Liver (tissue), 10 donors: ENCODE data around the gene PRKAA2. TPM values are rescaled to one million over a fixed set of nuclear protein-coding genes. Genes with fewer than 3 reads are reported as not detected.

ENCODE experiments used
- DNase-seq: peaks from one replicate; pipeline ENCODE4 v3.0.0-alpha.2; 2017; ENCODE audit warnings: low spot score
- H3K27ac ChIP-seq, 2 donors: one replicate each; pipeline ENCODE4 v1.7.0; 2013; ENCODE audit warnings: inconsistent platforms in 2 of 2, low read length in 2 of 2, control low read depth in 1 of 2, low read depth in 1 of 2, mild to moderate bottlenecking in 1 of 2
- H3K27me3 ChIP-seq, 4 donors: one replicate each; pipeline versions ENCODE4 v1.6.1 to v1.7.0; 2013; ENCODE audit warnings: low read length in 3 of 4, inconsistent platforms in 1 of 4, mild to moderate bottlenecking in 1 of 4, moderate library complexity in 1 of 4; ENCODE audit not compliant: control insufficient read depth in 4 of 4, insufficient read depth in 4 of 4
- H3K36me3 ChIP-seq, 4 donors: one replicate each; pipeline versions ENCODE4 v1.6.1 to v1.7.0; 2013; ENCODE audit warnings: low read length in 3 of 4, mild to moderate bottlenecking in 3 of 4, low read depth in 1 of 4, moderate library complexity in 1 of 4; ENCODE audit not compliant: control insufficient read depth in 4 of 4, insufficient read depth in 3 of 4
- H3K4me1 ChIP-seq, 4 donors: one replicate each; pipeline versions ENCODE4 v1.6.1 to v1.7.0; 2013; ENCODE audit warnings: low read length in 3 of 4, mild to moderate bottlenecking in 3 of 4, moderate library complexity in 1 of 4; ENCODE audit not compliant: control insufficient read depth in 4 of 4, insufficient read depth in 4 of 4
- H3K4me3 ChIP-seq, 3 donors: one replicate each; pipeline versions ENCODE4 v1.6.1 to v1.7.0; 2013; ENCODE audit warnings: low read length in 3 of 3, control low read depth in 1 of 3, low read depth in 1 of 3, mild to moderate bottlenecking in 1 of 3
- H3K9ac ChIP-seq, 2 donors: one replicate each; pipeline ENCODE4 v1.7.0; 2013; ENCODE audit warnings: low read length in 2 of 2, mild to moderate bottlenecking in 2 of 2, moderate library complexity in 2 of 2, control low read depth in 1 of 2, low read depth in 1 of 2
- H3K9me3 ChIP-seq, 4 donors: one replicate each; pipeline versions ENCODE4 v1.6.1 to v1.7.0; 2013; ENCODE audit warnings: low read length in 3 of 4; ENCODE audit not compliant: control insufficient read depth in 4 of 4
- EGR1 ChIP-seq, 2 donors: IDR thresholded peaks; 2 replicates each; pipeline ENCODE4 v1.6.1; 2016 to 2018; ENCODE audit warnings: antibody characterized with exemption in 2 of 2, low read depth in 2 of 2
- FOXA1 ChIP-seq: IDR thresholded peaks from 2 replicates; pipeline ENCODE4 v1.6.1; 2016; ENCODE audit warnings: antibody characterized with exemption
- GABPA ChIP-seq, 2 donors: IDR thresholded peaks in 1 of 2; conservative IDR thresholded peaks in 1 of 2; 2 replicates each; pipeline ENCODE4 v1.6.1; 2016; ENCODE audit warnings: antibody characterized with exemption in 2 of 2, mild to moderate bottlenecking in 1 of 2, moderate library complexity in 1 of 2
- HNF4A ChIP-seq, 2 donors: conservative IDR thresholded peaks; 2 replicates each; pipeline ENCODE4 v1.6.1; 2016; ENCODE audit warnings: antibody characterized with exemption in 2 of 2, mild to moderate bottlenecking in 2 of 2
- HNF4G ChIP-seq: IDR thresholded peaks from 2 replicates; pipeline ENCODE4 v1.6.1; 2016; ENCODE audit warnings: antibody characterized with exemption
- JUND ChIP-seq, 2 donors: IDR thresholded peaks; 2 replicates each; pipeline ENCODE4 v1.6.1; 2016; ENCODE audit warnings: antibody characterized with exemption in 2 of 2
- NR2F2 ChIP-seq: IDR thresholded peaks from 2 replicates; pipeline ENCODE4 v1.6.1; 2016; ENCODE audit warnings: antibody characterized with exemption
- RAD21 ChIP-seq, 2 donors: IDR thresholded peaks; 2 replicates each; pipeline ENCODE4 v1.6.1; 2016; ENCODE audit warnings: antibody characterized with exemption in 2 of 2, mild to moderate bottlenecking in 2 of 2
- RXRA ChIP-seq, 2 donors: IDR thresholded peaks; 2 replicates each; pipeline ENCODE4 v1.6.1; 2017 to 2018; ENCODE audit warnings: antibody characterized with exemption in 2 of 2, mild to moderate bottlenecking in 1 of 2
- SP1 ChIP-seq: IDR thresholded peaks from 2 replicates; pipeline ENCODE4 v1.6.1; 2018; ENCODE audit warnings: antibody characterized with exemption, mild to moderate bottlenecking
- TAF1 ChIP-seq: conservative IDR thresholded peaks from 2 replicates; pipeline ENCODE4 v1.6.1; 2016; ENCODE audit warnings: antibody characterized with exemption, mild to moderate bottlenecking
- YY1 ChIP-seq: IDR thresholded peaks from 2 replicates; pipeline ENCODE4 v1.6.1; 2016; ENCODE audit warnings: antibody characterized with exemption, mild to moderate bottlenecking
- ZBTB33 ChIP-seq: IDR thresholded peaks from 2 replicates; pipeline ENCODE4 v1.6.1; 2016; ENCODE audit warnings: antibody characterized with exemption
- WGBS: extraction: QIAGEN DNeasy Blood & Tissue Kit; methylation state at CpG from one replicate; pipeline ENCODE4 v1.1.7; 2013; 5-methylcytosine and 5-hydroxymethylcytosine counted together
- polyA plus RNA-seq, 2 donors: library from polyadenylated mRNA; stranded (reverse) in 1 of 2; unstranded in 1 of 2; fragments of 200-250 nt in 1 of 2; fragments of >200 nt in 1 of 2; fragmentation: Nextera tagmentation in 1 of 2; extraction: Ambion mirVana in 1 of 2; gene quantifications; one replicate each; pipeline versions ENCODE4 v1.2.1 to v1.2.3, GENCODE V29; 2013 to 2015
- small RNA-seq: library from RNA; depleted of rRNA; stranded (forward); fragments of <200 nt; gene quantifications from one replicate; pipeline ENCODE3, GENCODE V24; 2014
- total RNA-seq, 2 donors: library from RNA; depleted of rRNA; stranded (reverse); fragments of >200 nt; gene quantifications; one replicate each; pipeline ENCODE4 v1.2.3, GENCODE V29; 2014
- TF ChIP-seq, protein P1 (sequence below): IDR thresholded peaks from 2 replicates; pipeline ENCODE4 v1.6.1; 2016; ENCODE audit warnings: antibody characterized with exemption, mild to moderate bottlenecking
- TF ChIP-seq, protein P2 (sequence below): IDR thresholded peaks from 2 replicates; pipeline ENCODE4 v1.6.1; 2016; ENCODE audit warnings: antibody characterized with exemption
- donor health status: healthy.
- donor health status: healthy.
- donor health status: healthy.
- donor health status: healthy.
- donor health status: healthy.

The PRKAA2 gene
- total and polyA plus RNA-seq, 4 donors = 0.33 to 2.7 (median 1.6) TPM

DNA sequence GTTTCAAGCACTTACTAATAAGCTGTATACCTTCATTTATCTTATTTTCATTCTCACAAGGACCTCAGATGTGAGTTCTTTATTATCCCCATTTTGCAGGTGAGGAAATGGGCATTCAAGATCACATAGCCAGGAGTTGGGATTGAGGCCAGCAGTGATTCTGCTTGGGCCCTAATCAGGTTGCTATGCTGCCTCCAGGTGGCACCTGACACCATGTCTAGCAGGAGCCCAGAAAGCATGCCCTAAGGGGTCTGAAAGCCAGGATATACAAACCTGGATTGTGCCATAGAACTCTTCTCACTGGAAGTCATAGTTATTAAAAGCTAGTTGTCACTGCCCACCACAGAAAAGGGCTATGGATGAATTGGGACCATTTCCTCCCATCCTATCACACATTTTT lies 113.0 kb downstream of the PRKAA2 start (continued):
- TF ChIP-seq FOXA1 (no peak), SP1 (no peak), TAF1 (no peak), JUND (IDR thresholded peaks at IDR 0.05) (no peak), NR2F2 (no peak)

DNA sequence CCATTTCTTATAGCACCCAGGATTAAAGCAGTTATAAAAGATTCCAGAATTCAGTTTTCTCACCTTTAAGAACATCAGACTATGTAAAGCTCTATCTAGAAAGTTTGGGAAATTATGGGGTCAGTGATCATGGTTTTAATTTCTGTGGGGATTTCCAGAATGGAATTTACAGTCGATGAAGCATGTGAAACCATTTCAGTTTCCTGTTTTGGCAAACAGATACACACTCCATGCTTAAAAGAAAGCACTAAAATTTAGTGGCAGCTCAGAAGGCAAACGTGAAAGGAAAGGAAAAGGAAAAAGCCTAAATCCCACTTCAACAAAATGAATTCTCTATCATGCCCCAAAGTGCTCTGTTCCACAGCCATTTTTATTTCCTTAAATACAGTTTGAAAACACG lies 113.7 kb downstream of the PRKAA2 start:
- H3K9ac ChIP-seq = no peak overlapping the region
- DNase-seq = no peak
- TF ChIP-seq YY1 = no peak
- TF ChIP-seq ZBTB33 = no peak
- no peak for TF ChIP-seq HNF4G
- TF ChIP-seq JUND (IDR thresholded peaks at IDR 0.05) = no peak
- TF ChIP-seq, protein P1, sequence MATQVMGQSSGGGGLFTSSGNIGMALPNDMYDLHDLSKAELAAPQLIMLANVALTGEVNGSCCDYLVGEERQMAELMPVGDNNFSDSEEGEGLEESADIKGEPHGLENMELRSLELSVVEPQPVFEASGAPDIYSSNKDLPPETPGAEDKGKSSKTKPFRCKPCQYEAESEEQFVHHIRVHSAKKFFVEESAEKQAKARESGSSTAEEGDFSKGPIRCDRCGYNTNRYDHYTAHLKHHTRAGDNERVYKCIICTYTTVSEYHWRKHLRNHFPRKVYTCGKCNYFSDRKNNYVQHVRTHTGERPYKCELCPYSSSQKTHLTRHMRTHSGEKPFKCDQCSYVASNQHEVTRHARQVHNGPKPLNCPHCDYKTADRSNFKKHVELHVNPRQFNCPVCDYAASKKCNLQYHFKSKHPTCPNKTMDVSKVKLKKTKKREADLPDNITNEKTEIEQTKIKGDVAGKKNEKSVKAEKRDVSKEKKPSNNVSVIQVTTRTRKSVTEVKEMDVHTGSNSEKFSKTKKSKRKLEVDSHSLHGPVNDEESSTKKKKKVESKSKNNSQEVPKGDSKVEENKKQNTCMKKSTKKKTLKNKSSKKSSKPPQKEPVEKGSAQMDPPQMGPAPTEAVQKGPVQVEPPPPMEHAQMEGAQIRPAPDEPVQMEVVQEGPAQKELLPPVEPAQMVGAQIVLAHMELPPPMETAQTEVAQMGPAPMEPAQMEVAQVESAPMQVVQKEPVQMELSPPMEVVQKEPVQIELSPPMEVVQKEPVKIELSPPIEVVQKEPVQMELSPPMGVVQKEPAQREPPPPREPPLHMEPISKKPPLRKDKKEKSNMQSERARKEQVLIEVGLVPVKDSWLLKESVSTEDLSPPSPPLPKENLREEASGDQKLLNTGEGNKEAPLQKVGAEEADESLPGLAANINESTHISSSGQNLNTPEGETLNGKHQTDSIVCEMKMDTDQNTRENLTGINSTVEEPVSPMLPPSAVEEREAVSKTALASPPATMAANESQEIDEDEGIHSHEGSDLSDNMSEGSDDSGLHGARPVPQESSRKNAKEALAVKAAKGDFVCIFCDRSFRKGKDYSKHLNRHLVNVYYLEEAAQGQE = no peak
- TF ChIP-seq, protein P2, sequence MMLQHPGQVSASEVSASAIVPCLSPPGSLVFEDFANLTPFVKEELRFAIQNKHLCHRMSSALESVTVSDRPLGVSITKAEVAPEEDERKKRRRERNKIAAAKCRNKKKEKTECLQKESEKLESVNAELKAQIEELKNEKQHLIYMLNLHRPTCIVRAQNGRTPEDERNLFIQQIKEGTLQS = no peak
- TF ChIP-seq EGR1 (IDR thresholded peaks at IDR 0.05; ENCODE audit: low read depth in 2 of 2) = no peak
- no peak for TF ChIP-seq FOXA1
- TF ChIP-seq RAD21 (IDR thresholded peaks at IDR 0.05) = no peak
- TF ChIP-seq GABPA (IDR thresholded peaks at IDR 0.05 in 1 of 2, conservative IDR thresholded peaks at IDR 0.05 in 1 of 2) = no peak
- no peak for TF ChIP-seq TAF1
- TF ChIP-seq RXRA (IDR thresholded peaks at IDR 0.05) = no peak
- no peak for TF ChIP-seq SP1
- no peak for TF ChIP-seq HNF4A (conservative IDR thresholded peaks at IDR 0.05)
- no peaks in the 10 kb centered on the region for H3K9me3 ChIP-seq
- H3K4me3 ChIP-seq = no peak overlapping the region
- peaks cover 0 to 6% (median 2%) of the 10 kb centered on the region in 4 donors for H3K4me1 ChIP-seq
- WGBS = 36% methylated on average over 3 of the region's 3 CpGs
- H3K27me3 ChIP-seq = no peaks in the 10 kb centered on the region
- peak overlapping the region; percentile 8 to 30 for H3K27ac ChIP-seq
- peaks cover 0 to 11% (median 0%) of the 10 kb centered on the region in 4 donors for H3K36me3 ChIP-seq

Small RNA genes lying within 50 kb of the gene (small RNA-seq; reads per million reads assigned to genes)
- not detected for gene AC099789.1

Other genes with a start within 250 kb of the PRKAA2 start
- gene PLPP3, start 65.8 kb upstream of the PRKAA2 start, total RNA-seq = 10 to 100 TPM; 63.9 to 91.2 TPM
- gene PLPP3, start 65.8 kb upstream of the PRKAA2 start, polyA plus RNA-seq = 10 to 100 TPM; 46.1 to 71.3 TPM
- gene FYB2, start 174.1 kb downstream of the PRKAA2 start, total RNA-seq = 10 to 100 TPM in 1 of 2 donors, 1 to 10 TPM in 1; 3.3 to 31.3 TPM
- 10 to 100 TPM in 1 of 2 donors, 1 to 10 TPM in 1; 4.7 to 27.6 TPM for gene FYB2, start 174.1 kb downstream of the PRKAA2 start, polyA plus RNA-seq
- gene C8A, start 209.5 kb downstream of the PRKAA2 start, total RNA-seq = 100 to 1,000 TPM; 144 to 669 TPM
- 100 to 1,000 TPM; 188 to 363 TPM for gene C8A, start 209.5 kb downstream of the PRKAA2 start, polyA plus RNA-seq